ENCODE data around the gene ALDH5A1.
"Not testable (repeated sequence)": the region's sequence is repeated elsewhere in the genome, so short reads cannot be mapped to it uniquely, and the experiment has no call there.

Gene ALDH5A1

GRCh38 chr6:24486065-24486464 lies 8.7 kb upstream of the ALDH5A1 start:
- no peak for DNase-seq (ENCODE audit: low spot score)

GRCh38 chr6:24489470-24489869 lies 5.3 kb upstream of the ALDH5A1 start, which contains the start of gene GPLD1:
Gene GPLD1, minus strand, starts transcription at chr6:24489578. Its CDS starts 67 bp downstream, at chr6:24489511.
- DNase-seq (ENCODE audit: low spot score) = no peak

DNA sequence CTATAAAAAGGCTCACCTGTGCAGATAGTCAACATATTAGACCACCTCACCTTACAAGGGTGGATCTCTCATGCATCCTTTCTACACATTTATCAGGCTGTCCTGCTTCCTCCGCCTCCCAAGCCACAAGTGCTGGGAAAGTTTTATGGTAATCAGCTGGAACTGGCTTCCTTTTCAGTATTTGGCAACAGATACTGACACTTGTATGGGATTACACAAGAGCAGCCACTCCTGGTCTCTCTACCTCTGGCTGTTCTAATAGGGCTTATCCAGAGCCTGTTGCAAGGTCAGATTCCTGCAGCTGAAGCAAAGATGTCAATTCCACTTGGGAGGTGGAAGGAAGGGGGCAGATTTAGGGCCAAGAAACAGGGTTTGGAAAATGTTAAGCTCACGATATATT lies 4.9 kb upstream of the ALDH5A1 start:
- no peak for DNase-seq (ENCODE audit: low spot score)

- no peak for DNase-seq (ENCODE audit: low spot score)
These were observed 3.8 kb upstream of the ALDH5A1 start for GRCh38 chr6:24490948-24491347.

GRCh38 chr6:24492475-24492874 lies 2.3 kb upstream of the ALDH5A1 start:
- no peak for DNase-seq (ENCODE audit: low spot score)

GRCh38 chr6:24493945-24494820 lies 586 bp upstream of the ALDH5A1 start:
- no peak for DNase-seq (ENCODE audit: low spot score)

DNA sequence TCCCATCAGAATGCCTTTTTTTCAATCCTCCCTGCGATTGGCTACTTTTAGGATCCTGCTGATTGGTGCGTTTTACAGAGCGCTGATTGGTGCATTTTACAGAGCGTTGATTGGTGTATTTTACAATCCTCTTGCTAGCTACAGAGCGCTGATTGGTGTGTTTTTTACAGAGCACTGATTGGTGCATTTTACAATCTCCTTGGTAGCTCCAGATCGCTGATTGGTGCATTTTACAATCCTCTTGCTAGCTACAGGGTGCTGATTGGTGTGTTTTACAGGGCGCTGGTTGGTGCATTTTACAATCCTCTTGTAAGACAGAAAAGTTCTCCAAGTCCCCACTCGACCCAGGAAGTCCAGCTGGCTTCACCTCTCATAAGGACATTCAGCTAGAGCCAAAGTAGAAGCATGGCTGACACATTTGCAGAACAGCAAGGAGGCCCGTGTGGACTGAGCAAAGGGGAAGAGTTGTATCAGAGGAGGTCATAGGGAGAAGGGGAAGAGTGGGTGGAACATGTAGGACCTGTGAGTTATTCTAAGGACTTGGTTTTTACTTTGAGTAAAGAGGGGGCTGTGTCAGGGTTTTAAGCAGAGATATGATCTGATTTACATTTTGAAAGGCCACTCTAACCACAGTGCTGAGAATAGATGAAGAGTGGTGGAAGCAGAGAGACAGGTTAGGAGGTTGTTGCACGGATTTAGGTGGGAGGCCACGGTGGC lies 2.6 kb downstream of the ALDH5A1 start:
- no peak for DNase-seq (ENCODE audit: low spot score)

DNA sequence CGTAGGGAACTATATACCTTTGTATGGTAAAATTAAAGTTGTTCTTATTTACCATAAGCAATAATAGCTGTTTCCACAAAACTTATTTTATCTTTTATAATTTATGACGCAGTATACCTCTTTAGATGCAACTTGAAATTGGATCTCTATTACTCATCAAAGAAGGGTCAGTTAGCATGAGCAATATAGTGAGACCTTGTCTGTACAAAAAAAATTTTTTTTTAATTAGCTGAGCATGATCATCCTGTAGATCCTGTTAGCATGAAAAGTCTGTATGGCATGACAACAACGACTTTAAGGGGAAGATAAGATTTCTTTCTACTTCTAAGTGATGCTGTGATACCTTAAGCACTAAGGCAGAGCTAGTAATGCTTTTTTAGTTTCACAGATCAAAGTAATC lies 5.9 kb downstream of the ALDH5A1 start:
- DNase-seq (ENCODE audit: low spot score) = no peak

GRCh38 chr6:24501374-24501773 lies 6.6 kb downstream of the ALDH5A1 start:
- DNase-seq (ENCODE audit: low spot score) = no peak

DNA sequence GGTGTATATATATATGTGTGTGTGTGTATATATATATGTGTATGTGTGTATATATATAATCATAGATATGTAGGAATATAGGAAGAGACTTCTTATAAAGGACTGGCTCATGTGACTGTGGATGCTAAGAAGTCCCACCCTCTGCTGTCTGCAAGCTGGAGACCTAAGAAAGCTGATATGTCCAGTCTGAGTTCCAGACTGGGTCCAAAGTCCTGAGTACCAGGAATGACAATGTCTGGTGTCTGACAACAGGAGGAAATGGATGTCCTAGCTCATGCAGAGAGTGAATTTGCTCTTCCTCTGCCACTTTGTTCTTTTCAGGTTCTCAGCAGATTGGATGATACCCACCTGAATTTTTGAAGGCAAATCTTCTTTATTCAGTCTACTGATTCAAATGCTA lies 7.1 kb downstream of the ALDH5A1 start:
- no peak for DNase-seq (ENCODE audit: low spot score)

DNA sequence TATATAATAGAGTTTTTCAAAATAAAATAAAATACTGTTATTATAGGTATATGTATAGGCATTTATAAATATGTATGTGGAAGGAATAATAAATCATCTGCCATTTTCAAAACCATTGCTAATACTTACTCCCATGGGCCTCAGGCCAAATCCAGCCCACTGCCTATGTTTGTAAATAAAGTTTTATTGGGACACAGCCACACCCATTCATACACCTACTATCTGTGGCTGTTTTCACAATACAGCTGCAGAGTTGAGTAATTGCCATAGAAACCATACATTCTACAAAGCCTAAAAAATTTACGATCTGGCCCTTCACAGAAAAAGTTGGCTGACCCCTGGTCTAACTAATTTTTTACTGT lies 9.5 kb downstream of the ALDH5A1 start:
- DNase-seq (ENCODE audit: low spot score) = no peak

- DNase-seq (ENCODE audit: low spot score) = no peak
These were observed 10.1 kb downstream of the ALDH5A1 start for GRCh38 chr6:24504649-24505586.

DNA sequence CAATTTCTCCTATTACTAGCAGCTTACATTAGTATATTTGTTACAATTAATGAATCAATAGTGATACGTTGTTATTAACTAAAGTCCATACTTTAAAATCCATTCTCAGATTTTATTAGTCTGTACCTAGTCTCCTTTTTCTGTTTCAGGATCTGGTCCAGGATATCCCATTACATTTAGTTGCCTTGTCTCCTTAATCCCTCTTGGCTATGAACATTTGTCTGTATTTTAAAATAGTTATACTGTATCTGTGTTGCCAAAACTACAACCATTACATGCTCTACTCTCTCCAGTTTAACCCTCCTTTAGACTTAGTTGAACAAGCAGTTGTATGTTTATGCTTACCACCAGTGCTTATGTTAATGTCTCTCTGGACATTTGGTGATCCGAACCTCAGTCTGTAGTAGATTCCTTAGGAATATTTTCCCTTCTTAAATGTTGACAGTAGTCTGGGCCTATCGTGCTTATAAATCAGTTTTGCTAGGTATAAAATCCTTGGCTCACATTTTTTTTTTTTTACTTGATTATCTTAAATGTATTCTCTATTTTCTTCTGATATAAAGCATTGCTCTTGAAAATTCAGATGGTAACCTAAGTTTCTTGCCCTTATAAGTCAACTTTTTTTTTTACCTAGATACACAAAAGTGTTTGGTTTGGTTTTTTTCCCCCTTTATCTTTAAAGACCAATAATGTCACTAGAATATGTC lies 12.2 kb downstream of the ALDH5A1 start:
- no peak for DNase-seq (ENCODE audit: low spot score)

DNA sequence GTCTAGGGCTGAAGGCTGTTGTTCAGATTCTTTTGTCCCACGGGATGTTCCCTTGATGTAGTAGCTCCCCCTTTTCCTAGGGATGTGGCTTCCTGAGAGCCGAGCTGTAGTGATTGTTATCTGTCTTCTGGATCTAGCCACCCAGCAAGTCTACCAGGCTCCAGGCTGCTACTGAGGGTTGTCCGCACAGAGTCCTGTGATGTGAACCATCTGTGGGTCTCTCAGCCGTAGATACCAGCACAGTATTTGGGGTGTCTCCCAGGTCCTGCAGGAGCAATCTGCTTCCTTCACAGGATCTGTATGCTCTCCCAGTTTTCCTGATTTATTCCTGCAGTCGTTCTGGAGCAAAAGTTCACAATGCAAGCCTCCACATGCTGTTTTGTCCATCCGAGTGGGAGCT lies 17.2 kb downstream of the ALDH5A1 start:
- DNase-seq (ENCODE audit: low spot score) = not testable (repeated sequence)

GRCh38 chr6:24513602-24514001 lies 18.8 kb downstream of the ALDH5A1 start:
- no peak for DNase-seq (ENCODE audit: low spot score)

- no peak for DNase-seq (ENCODE audit: low spot score)
These were observed 23.1 kb downstream of the ALDH5A1 start for GRCh38 chr6:24517659-24518543.

DNA sequence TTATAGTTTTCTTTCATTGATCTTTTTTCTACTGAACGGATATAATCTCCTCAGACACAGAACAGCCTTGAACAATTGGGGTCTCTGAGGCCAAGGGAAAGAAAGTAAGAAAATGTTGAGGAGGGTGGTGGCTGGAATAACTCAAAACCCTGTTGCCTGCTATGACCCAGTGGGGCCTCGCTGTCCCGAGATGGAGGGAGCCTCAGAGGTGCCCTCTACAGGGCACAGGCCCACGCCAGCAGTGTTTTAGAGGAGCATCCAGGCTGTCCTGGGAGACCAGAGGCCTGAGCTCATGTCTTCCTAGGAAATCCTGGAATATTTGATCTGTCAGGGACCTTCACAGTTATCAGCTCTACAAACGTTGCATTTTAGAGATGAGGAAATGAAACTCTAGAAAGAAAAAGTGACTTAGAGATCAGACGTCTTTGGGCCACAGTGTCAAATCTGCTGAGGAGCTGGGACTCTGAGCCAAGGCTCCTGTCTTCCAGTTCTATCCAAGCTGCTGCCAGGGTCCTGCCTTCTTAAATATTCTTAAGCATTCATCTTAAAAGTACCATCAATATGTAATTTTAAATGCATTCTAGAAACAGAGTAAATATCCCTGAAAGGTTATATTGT lies 26.3 kb downstream of the ALDH5A1 start:
- peak; percentile 10 for DNase-seq (ENCODE audit: low spot score)

GRCh38 chr6:24522228-24523176 lies 27.7 kb downstream of the ALDH5A1 start:
- DNase-seq (ENCODE audit: low spot score) = no peak

- DNase-seq (ENCODE audit: low spot score) = no peak
These were observed 29.6 kb downstream of the ALDH5A1 start for GRCh38 chr6:24524329-24524728.
